Gastrocnemius medialis (tissue), 4 donors: ENCODE data around the gene CD22.

Source experiments
- CTCF ChIP-seq, 5 experiments: fragments of 450-650 bp in 3 of 5; fragments of 200-600 bp in 2 of 5; sonication (generic) in 2 of 5; IDR thresholded peaks in 4 of 5; conservative IDR thresholded peaks in 1 of 5; 1 replicate in 4 of 5; 2 replicates in 1 of 5; pipeline ENCODE4 v1.5.1; 2016 to 2019; ENCODE audit warnings: antibody characterized with exemption in 5 of 5, mild to moderate bottlenecking in 3 of 5, moderate library complexity in 3 of 5
- POLR2A ChIP-seq, 2 donors: fragments of 450-650 bp; IDR thresholded peaks; one replicate each; pipeline ENCODE4 v1.6.1; 2017; ENCODE audit warnings: antibody characterized with exemption in 2 of 2, mild to moderate bottlenecking in 2 of 2, moderate library complexity in 2 of 2

GRCh38 chr19:35297515-35297848 lies 31.5 kb upstream of the CD22 start:
- no peak for TF ChIP-seq POLR2A (IDR thresholded peaks at IDR 0.05)
- TF ChIP-seq CTCF (IDR thresholded peaks at IDR 0.05 in 4 of 5, conservative IDR thresholded peaks at IDR 0.05 in 1 of 5): no peak
